Bronchial epithelial cell (primary cell): ENCODE results near the gene SYNDIG1L. TPM values are rescaled to one million over a fixed set of nuclear protein-coding genes. Genes with fewer than 3 reads are reported as not detected.

Experiments
- DNase-seq: peaks from one replicate; pipeline ENCODE4 v3.0.0-alpha.2; 2010; ENCODE audit warnings: low read depth
- FAIRE-seq: peaks from 2 replicates; lab custom pipeline; 2011; peaks lifted over from hg19 to GRCh38; lab: Jason Lieb, UNC
- H3K27me3 ChIP-seq: 2 replicates; pipeline ENCODE4 v1.5.1; 2011; ENCODE audit warnings: low read length; ENCODE audit not compliant: control insufficient read depth, insufficient read depth
- H3K36me3 ChIP-seq: 2 replicates; pipeline ENCODE4 v1.5.1; 2011; ENCODE audit warnings: low read length; ENCODE audit not compliant: control insufficient read depth, insufficient read depth
- H3K4me3 ChIP-seq: 2 replicates; pipeline ENCODE4 v1.5.1; 2011; ENCODE audit warnings: mild to moderate bottlenecking, low read depth, low read length, control low read depth
- CTCF ChIP-seq: IDR thresholded peaks from 2 replicates; pipeline ENCODE4 v1.5.1; 2011; ENCODE audit warnings: mild to moderate bottlenecking, moderate library complexity, low read length, control low read depth, inconsistent platforms; ENCODE audit not compliant: insufficient read depth, severe bottlenecking
- total RNA-seq: library from RNA; depleted of rRNA; stranded (reverse); fragments of >200 nt; gene quantifications from 2 replicates; pipeline ENCODE4 v1.2.1, GENCODE V29; 2014

SYNDIG1L gene
- total RNA-seq: under 0.01 TPM in 1 of 2 replicates, not detected in the other

- Histone ChIP-seq H3K36me3 (no peaks in the 10 kb centered on the region), H3K27me3 (peaks cover 8% of the 10 kb centered on the region), H3K4me3 (no peak within 1 kb of the TSS)
- no peak for FAIRE-seq
- no peak for TF ChIP-seq CTCF
- no peak for DNase-seq
Observed at GRCh38 chr14:74426202-74426582, at the start of gene SYNDIG1L. Gene SYNDIG1L (minus strand): TSS chr14:74426210. CDS start chr14:74409744, 16,466 bp downstream.

GRCh38 chr14:74475678-74476077 is 49.7 kb upstream of the SYNDIG1L start:
- no peak for TF ChIP-seq CTCF
- H3K4me3 ChIP-seq: no peak overlapping the region
- DNase-seq (peak; percentile 48), FAIRE-seq (no peak)
- H3K36me3 ChIP-seq: peaks cover 8% of the 10 kb centered on the region
- H3K27me3 ChIP-seq: no peaks in the 10 kb centered on the region

- TF ChIP-seq CTCF: no peak
- peaks cover 4% of the 10 kb centered on the region for H3K36me3 ChIP-seq
- DNase-seq (no peak), FAIRE-seq (no peak)
- no peak overlapping the region for H3K4me3 ChIP-seq
- no peaks in the 10 kb centered on the region for H3K27me3 ChIP-seq
Observed at GRCh38 chr14:74474376-74474775, 48.4 kb upstream of the SYNDIG1L start.

- no peak for TF ChIP-seq CTCF
- H3K36me3 ChIP-seq: peaks cover 4% of the 10 kb centered on the region
- DNase-seq (no peak), FAIRE-seq (no peak)
- H3K27me3 ChIP-seq: no peaks in the 10 kb centered on the region
- no peak overlapping the region for H3K4me3 ChIP-seq
Observed at GRCh38 chr14:74472601-74473000, 46.6 kb upstream of the SYNDIG1L start.

- no peak overlapping the region for H3K4me3 ChIP-seq
- H3K36me3 ChIP-seq: peaks cover 4% of the 10 kb centered on the region
- no peaks in the 10 kb centered on the region for H3K27me3 ChIP-seq
- TF ChIP-seq CTCF: no peak
- FAIRE-seq: no peak
- no peak for DNase-seq
Observed at GRCh38 chr14:74469548-74470518, 43.8 kb upstream of the SYNDIG1L start.

- no peak overlapping the region for H3K4me3 ChIP-seq
- DNase-seq: no peak
- no peaks in the 10 kb centered on the region for H3K27me3 ChIP-seq
- TF ChIP-seq CTCF: no peak
- no peak for FAIRE-seq
- peaks cover 2% of the 10 kb centered on the region for H3K36me3 ChIP-seq
Observed at GRCh38 chr14:74468513-74468912, 42.5 kb upstream of the SYNDIG1L start.
